GM19043 (cell line): ENCODE results near the gene KAT2A.

Source experiments
- ATAC-seq: cut with Tn5 transposase; IDR thresholded peaks from one replicate; pipeline ENCODE4 v1.9.1; 2021; ENCODE audit warnings: low read depth; ENCODE audit not compliant: unreplicated experiment

The KAT2A gene

DNA sequence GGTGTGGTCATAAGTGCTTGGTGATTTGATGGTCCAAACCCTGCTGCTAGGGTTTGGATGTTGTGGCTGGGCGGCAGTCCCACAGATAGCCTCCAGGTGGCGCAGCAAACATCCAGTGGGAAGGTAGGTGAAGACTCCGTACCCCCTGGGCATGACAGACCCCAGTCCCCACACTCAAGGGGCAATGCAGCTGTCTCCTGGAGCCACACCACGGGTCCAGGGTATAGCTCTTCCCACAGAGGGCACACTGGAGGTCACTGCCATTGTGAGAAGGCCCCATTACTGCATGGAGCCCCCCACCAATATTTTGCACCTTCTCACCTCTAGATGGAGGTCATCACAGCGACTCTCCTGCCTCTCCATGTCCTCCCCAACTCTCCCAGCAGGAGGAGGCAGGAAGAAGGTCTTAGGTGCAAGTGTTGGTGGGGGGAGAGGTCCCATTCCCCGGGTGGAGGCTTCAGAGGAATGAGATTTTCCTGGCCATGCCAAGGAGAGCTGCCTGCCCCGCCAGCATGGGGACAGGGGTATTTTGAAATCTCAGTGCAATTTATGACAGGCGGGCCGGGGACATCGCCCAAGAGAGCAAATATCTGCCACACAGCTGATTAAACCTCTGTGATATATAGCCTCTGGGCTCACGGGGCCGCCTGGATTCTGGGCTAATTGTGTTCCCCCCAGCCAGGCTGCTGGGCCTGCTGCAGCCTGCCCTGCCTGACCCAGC is 53.6 kb downstream of the KAT2A start:
- ATAC-seq = no peak

DNA sequence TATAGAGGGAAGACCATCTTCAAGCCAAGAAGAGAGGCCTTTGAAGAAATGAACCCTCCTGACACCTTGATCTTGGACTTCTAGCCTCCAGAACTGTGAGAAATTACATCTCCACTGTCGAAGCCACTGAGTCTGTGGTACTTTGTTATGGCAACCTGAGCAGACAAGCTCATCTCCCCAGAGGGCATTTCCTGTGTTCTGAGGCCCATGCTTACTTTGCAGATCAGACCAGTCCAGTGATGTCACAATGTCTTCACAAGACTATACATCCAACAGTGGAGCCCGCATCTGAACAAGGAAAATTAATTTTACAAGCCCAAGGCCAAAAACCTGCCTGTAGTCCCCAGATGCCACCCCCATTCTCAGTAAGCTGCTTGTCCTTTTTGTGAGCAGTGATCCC is 56.0 kb downstream of the KAT2A start:
- no peak for ATAC-seq
